Glutamatergic neuron (in vitro differentiated cells): ENCODE data around the gene DNAH9. TPM values are rescaled to one million over a fixed set of nuclear protein-coding genes. Genes with fewer than 3 reads are reported as not detected.

Experiments
- DNase-seq: peaks from one replicate; pipeline ENCODE4 v3.0.0; 2022
- H3K27ac Mint-ChIP-seq: one replicate; pipeline ENCODE4 v1.8.0; 2020; ENCODE audit warnings: mild to moderate bottlenecking, mixed read lengths, inconsistent platforms; ENCODE audit not compliant: unreplicated experiment
- H3K27me3 Mint-ChIP-seq: one replicate; pipeline ENCODE4 v1.8.0; 2020; ENCODE audit warnings: mild to moderate bottlenecking, moderate library complexity, mixed read lengths, inconsistent platforms; ENCODE audit not compliant: unreplicated experiment
- H3K36me3 Mint-ChIP-seq: one replicate; pipeline ENCODE4 v1.8.0; 2020; ENCODE audit warnings: mild to moderate bottlenecking, mixed read lengths, inconsistent platforms; ENCODE audit not compliant: unreplicated experiment
- H3K4me1 Mint-ChIP-seq: one replicate; pipeline ENCODE4 v1.8.0; 2020; ENCODE audit warnings: mild to moderate bottlenecking, low read depth, mixed read lengths, inconsistent platforms; ENCODE audit not compliant: unreplicated experiment
- H3K4me3 Mint-ChIP-seq: one replicate; pipeline ENCODE4 v1.8.0; 2020; ENCODE audit warnings: mild to moderate bottlenecking, mixed read lengths, inconsistent platforms; ENCODE audit not compliant: unreplicated experiment
- H3K9me3 Mint-ChIP-seq: one replicate; pipeline ENCODE4 v1.8.0; 2020; ENCODE audit warnings: mild to moderate bottlenecking, moderate library complexity, mixed read lengths, inconsistent platforms; ENCODE audit not compliant: unreplicated experiment
- CTCF ChIP-seq: fragments of 200-600 bp; sonication (generic); IDR thresholded peaks from one replicate; pipeline ENCODE4 v1.5.0; 2021; ENCODE audit not compliant: partially characterized antibody, unreplicated experiment
- total RNA-seq: library from RNA; stranded (reverse); fragmentation: NEBNext Ultra II Directional; extraction: Animal tissue kit (Norgen Biotek cat#: 25700); gene quantifications from one replicate; pipeline ENCODE4 v1.2.1, GENCODE V29; 2021; ENCODE audit not compliant: unreplicated experiment

DNAH9 gene
- total RNA-seq, 1 donor from 2014 or later, result 0.86 TPM

GRCh38 chr17:11589716-11590115 lies 8.6 kb upstream of the DNAH9 start:
- no peak for DNase-seq
- Mint-ChIP-seq H3K27ac (no peak overlapping the region), H3K36me3 (no peaks in the 10 kb centered on the region), H3K4me1 (no peaks in the 10 kb centered on the region), H3K27me3 (no peaks in the 10 kb centered on the region), H3K4me3 (no peak overlapping the region), H3K9me3 (no peaks in the 10 kb centered on the region)
- no peak for TF ChIP-seq CTCF

- Mint-ChIP-seq H3K27ac (no peak overlapping the region), H3K27me3 (no peaks in the 10 kb centered on the region), H3K4me3 (no peak overlapping the region), H3K36me3 (no peaks in the 10 kb centered on the region), H3K9me3 (no peaks in the 10 kb centered on the region), H3K4me1 (peaks cover 2% of the 10 kb centered on the region)
- DNase-seq, result no peak
- TF ChIP-seq CTCF, result no peak
Measured at GRCh38 chr17:11601661-11602060, 3.4 kb downstream of the DNAH9 start.

- H3K4me1 Mint-ChIP-seq, result peaks cover 31% of the 10 kb centered on the region
- peaks cover 5% of the 10 kb centered on the region for H3K27me3 Mint-ChIP-seq
- DNase-seq, result no peak
- peaks cover 12% of the 10 kb centered on the region for H3K9me3 Mint-ChIP-seq
- H3K4me3 Mint-ChIP-seq, result no peak overlapping the region
- TF ChIP-seq CTCF, result no peak
- H3K36me3 Mint-ChIP-seq, result no peaks in the 10 kb centered on the region
- peak overlapping the region; percentile 13 for H3K27ac Mint-ChIP-seq
Measured at GRCh38 chr17:11608396-11608795, 10.1 kb downstream of the DNAH9 start.

GRCh38 chr17:11610999-11611566 lies 12.8 kb downstream of the DNAH9 start:
- H3K4me1 Mint-ChIP-seq, result peaks cover 31% of the 10 kb centered on the region
- peak overlapping the region; percentile 20 for H3K4me3 Mint-ChIP-seq
- peaks cover 5% of the 10 kb centered on the region for H3K36me3 Mint-ChIP-seq
- peaks cover 5% of the 10 kb centered on the region for H3K27me3 Mint-ChIP-seq
- TF ChIP-seq CTCF, result no peak
- H3K27ac Mint-ChIP-seq, result peak overlapping the region; percentile 92
- H3K9me3 Mint-ChIP-seq, result peaks cover 12% of the 10 kb centered on the region
- peak; percentile 29 for DNase-seq

- peaks cover 5% of the 10 kb centered on the region for H3K27me3 Mint-ChIP-seq
Measured at GRCh38 chr17:11612956-11613355, 14.7 kb downstream of the DNAH9 start.

More at GRCh38 chr17:11612956-11613355, 14.7 kb downstream of the DNAH9 start:
- Mint-ChIP-seq H3K9me3 (peaks cover 12% of the 10 kb centered on the region), H3K27ac (peak overlapping the region; percentile 3), H3K4me3 (no peak overlapping the region), H3K36me3 (peaks cover 5% of the 10 kb centered on the region), H3K4me1 (peaks cover 31% of the 10 kb centered on the region)
- TF ChIP-seq CTCF, result no peak
- no peak for DNase-seq
